Mononuclear cell (primary cell): ENCODE data around the gene GADD45A. TPM values are rescaled to one million over a fixed set of nuclear protein-coding genes. Genes with fewer than 3 reads are reported as not detected.

Experiments used
- H3K27me3 ChIP-seq: 2 replicates; pipeline ENCODE4 v1.6.0; 2011; ENCODE audit warnings: low read length, control low read depth; ENCODE audit not compliant: insufficient read depth
- H3K4me1 ChIP-seq: 2 replicates; pipeline ENCODE4 v1.5.1; 2011; ENCODE audit warnings: mild to moderate bottlenecking, low read length, control low read depth; ENCODE audit not compliant: insufficient read depth
- H3K4me3 ChIP-seq: 2 replicates; pipeline ENCODE4 v1.5.1; 2011; ENCODE audit warnings: mild to moderate bottlenecking, low read length, moderate library complexity
- H3K9me3 ChIP-seq: 2 replicates; pipeline ENCODE4 v1.5.1; 2011; ENCODE audit warnings: low read depth, mild to moderate bottlenecking, control low read depth, low read length
- total RNA-seq: library from RNA; depleted of rRNA; stranded (reverse); fragments of >200 nt; gene quantifications from one replicate; pipeline ENCODE4 v1.2.3, GENCODE V29; 2012

Gene GADD45A
- total RNA-seq, 1 donor = 38.1 TPM

GRCh38 chr1:67690411-67690810 lies 5.4 kb downstream of the GADD45A start:
- peaks cover 31% of the 10 kb centered on the region for H3K4me1 ChIP-seq

GRCh38 chr1:67691712-67692111 lies 6.7 kb downstream of the GADD45A start:
- Histone ChIP-seq H3K4me3 (no peak overlapping the region), H3K27me3 (no peaks in the 10 kb centered on the region), H3K9me3 (no peaks in the 10 kb centered on the region), H3K4me1 (peaks cover 25% of the 10 kb centered on the region)

More at GRCh38 chr1:67690411-67690810, 5.4 kb downstream of the GADD45A start:
- no peaks in the 10 kb centered on the region for H3K9me3 ChIP-seq
- H3K27me3 ChIP-seq = no peaks in the 10 kb centered on the region
- H3K4me3 ChIP-seq = no peak overlapping the region

- no peaks in the 10 kb centered on the region for H3K4me1 ChIP-seq
- no peaks in the 10 kb centered on the region for H3K9me3 ChIP-seq
- H3K27me3 ChIP-seq = no peaks in the 10 kb centered on the region
- H3K4me3 ChIP-seq = no peak overlapping the region
Observed at GRCh38 chr1:67695963-67696362, 11.0 kb downstream of the GADD45A start.

GRCh38 chr1:67696708-67697107 lies 11.7 kb downstream of the GADD45A start:
- no peaks in the 10 kb centered on the region for H3K9me3 ChIP-seq
- no peak overlapping the region for H3K4me3 ChIP-seq

GRCh38 chr1:67700220-67700619 lies 15.2 kb downstream of the GADD45A start:
- Histone ChIP-seq H3K27me3 (no peaks in the 10 kb centered on the region), H3K4me3 (no peak overlapping the region), H3K4me1 (no peaks in the 10 kb centered on the region), H3K9me3 (no peaks in the 10 kb centered on the region)

More at GRCh38 chr1:67696708-67697107, 11.7 kb downstream of the GADD45A start:
- no peaks in the 10 kb centered on the region for H3K27me3 ChIP-seq
- H3K4me1 ChIP-seq = no peaks in the 10 kb centered on the region

GRCh38 chr1:67700692-67701410 lies 15.8 kb downstream of the GADD45A start:
- Histone ChIP-seq H3K9me3 (no peaks in the 10 kb centered on the region), H3K4me3 (no peak overlapping the region), H3K27me3 (no peaks in the 10 kb centered on the region), H3K4me1 (no peaks in the 10 kb centered on the region)

GRCh38 chr1:67701876-67702275 lies 16.9 kb downstream of the GADD45A start:
- no peaks in the 10 kb centered on the region for H3K9me3 ChIP-seq
- H3K4me3 ChIP-seq = no peak overlapping the region
- H3K27me3 ChIP-seq = no peaks in the 10 kb centered on the region
- no peaks in the 10 kb centered on the region for H3K4me1 ChIP-seq

GRCh38 chr1:67704351-67704750 lies 19.4 kb downstream of the GADD45A start:
- H3K27me3 ChIP-seq = no peaks in the 10 kb centered on the region
- H3K4me1 ChIP-seq = no peaks in the 10 kb centered on the region
- H3K9me3 ChIP-seq = no peaks in the 10 kb centered on the region
- H3K4me3 ChIP-seq = no peak overlapping the region

- Histone ChIP-seq H3K9me3 (no peaks in the 10 kb centered on the region), H3K4me1 (no peaks in the 10 kb centered on the region), H3K27me3 (no peaks in the 10 kb centered on the region), H3K4me3 (no peak overlapping the region)
Observed at GRCh38 chr1:67705735-67706453, 20.9 kb downstream of the GADD45A start.

GRCh38 chr1:67708606-67709005 lies 23.6 kb downstream of the GADD45A start:
- no peaks in the 10 kb centered on the region for H3K27me3 ChIP-seq
- no peaks in the 10 kb centered on the region for H3K9me3 ChIP-seq
- H3K4me1 ChIP-seq = no peaks in the 10 kb centered on the region
- no peak overlapping the region for H3K4me3 ChIP-seq

- H3K4me3 ChIP-seq = no peak overlapping the region
Observed at GRCh38 chr1:67710417-67710816, 25.4 kb downstream of the GADD45A start.

GRCh38 chr1:67711158-67711854 lies 26.3 kb downstream of the GADD45A start:
- H3K4me3 ChIP-seq = no peak overlapping the region
- H3K9me3 ChIP-seq = no peaks in the 10 kb centered on the region
- H3K4me1 ChIP-seq = no peaks in the 10 kb centered on the region
- no peaks in the 10 kb centered on the region for H3K27me3 ChIP-seq

More at GRCh38 chr1:67710417-67710816, 25.4 kb downstream of the GADD45A start:
- no peaks in the 10 kb centered on the region for H3K9me3 ChIP-seq
- no peaks in the 10 kb centered on the region for H3K4me1 ChIP-seq
- H3K27me3 ChIP-seq = no peaks in the 10 kb centered on the region

GRCh38 chr1:67711855-67712212 lies 26.8 kb downstream of the GADD45A start:
- Histone ChIP-seq H3K27me3 (no peaks in the 10 kb centered on the region), H3K4me1 (no peaks in the 10 kb centered on the region), H3K9me3 (no peaks in the 10 kb centered on the region)

GRCh38 chr1:67713057-67713846 lies 28.3 kb downstream of the GADD45A start:
- Histone ChIP-seq H3K4me1 (no peaks in the 10 kb centered on the region), H3K4me3 (no peak overlapping the region), H3K9me3 (no peaks in the 10 kb centered on the region), H3K27me3 (no peaks in the 10 kb centered on the region)

More at GRCh38 chr1:67711855-67712212, 26.8 kb downstream of the GADD45A start:
- H3K4me3 ChIP-seq = no peak overlapping the region
